SK-N-SH treated with all-trans-retinoic acid at 6 μM for 48 hours (cell line): ENCODE data around the gene PCAT7.
"Not testable (repeated sequence)": the region's sequence is repeated elsewhere in the genome, so short reads cannot be mapped to it uniquely, and the experiment has no call there.

Experiments used
- ATAC-seq: fragments of 200-7000 bp; cut with Tn5 transposase; 3 replicates; pipeline ENCODE4 v1.9.1; 2020; ENCODE audit warnings: mild to moderate bottlenecking, moderate library complexity
- ARNTL ChIP-seq: fragments of 450-650 bp; formaldehyde crosslinking; IDR thresholded peaks from 2 replicates; pipeline ENCODE4 v1.5.0; 2020; ENCODE audit warnings: low read depth, mild to moderate bottlenecking, moderate library complexity, borderline replicate concordance
- BACH2 ChIP-seq: fragments of 250-450 bp; sonication (Bioruptor Pico); IDR thresholded peaks from 2 replicates; pipeline ENCODE4 v1.9.0; 2021; ENCODE audit warnings: mild to moderate bottlenecking, borderline replicate concordance
- CREB5 ChIP-seq: fragments of 250-450 bp; sonication (Bioruptor Pico); IDR thresholded peaks from 2 replicates; pipeline ENCODE4 v1.5.1; 2020; ENCODE audit warnings: low read depth, mild to moderate bottlenecking, moderate library complexity
- CSDC2 ChIP-seq: fragments of 250-450 bp; sonication (Bioruptor Pico); IDR thresholded peaks from 2 replicates; pipeline ENCODE4 v1.5.0; 2020; ENCODE audit warnings: mild to moderate bottlenecking, moderate library complexity
- CSRNP3 ChIP-seq: fragments of 250-450 bp; sonication (Bioruptor Pico); IDR thresholded peaks from 2 replicates; pipeline ENCODE4 v1.5.1; 2021; ENCODE audit warnings: mild to moderate bottlenecking, moderate library complexity
- ESRRG ChIP-seq: fragments of 250-450 bp; sonication (Bioruptor Pico); IDR thresholded peaks from 2 replicates; pipeline ENCODE4 v1.6.1; 2021; ENCODE audit warnings: mild to moderate bottlenecking
- GLIS3 ChIP-seq: fragments of 250-450 bp; sonication (Bioruptor Pico); IDR thresholded peaks from 2 replicates; pipeline ENCODE4 v1.5.0; 2020; ENCODE audit warnings: mild to moderate bottlenecking, moderate library complexity
- ISL1 ChIP-seq: fragments of 250-450 bp; sonication (Bioruptor Pico); IDR thresholded peaks from 2 replicates; pipeline ENCODE4 v2.1.2; 2022; ENCODE audit warnings: mild to moderate bottlenecking, moderate library complexity
- OSR1 ChIP-seq: fragments of 250-450 bp; sonication (Bioruptor Pico); IDR thresholded peaks from 2 replicates; pipeline ENCODE4 v1.8.0; 2022; ENCODE audit warnings: moderate library complexity, mild to moderate bottlenecking, inconsistent platforms
- PATZ1 ChIP-seq: fragments of 250-450 bp; sonication (Bioruptor Pico); IDR thresholded peaks from 2 replicates; pipeline ENCODE4 v1.8.0; 2020; ENCODE audit warnings: mild to moderate bottlenecking, moderate library complexity, borderline replicate concordance
- POU6F1 ChIP-seq: fragments of 250-450 bp; sonication (Bioruptor Pico); IDR thresholded peaks from 2 replicates; pipeline ENCODE4 v1.8.0; 2021; ENCODE audit warnings: low read depth, mild to moderate bottlenecking, moderate library complexity, borderline replicate concordance
- PPARA ChIP-seq: fragments of 250-450 bp; sonication (Bioruptor Pico); IDR thresholded peaks from 2 replicates; pipeline ENCODE4 v1.5.0; 2020; ENCODE audit warnings: mild to moderate bottlenecking, borderline replicate concordance
- RARB ChIP-seq: fragments of 250-450 bp; sonication (Bioruptor Pico); IDR thresholded peaks from 2 replicates; pipeline ENCODE4 v1.8.0; 2021; ENCODE audit warnings: mild to moderate bottlenecking, moderate library complexity
- SNAI2 ChIP-seq: fragments of 250-450 bp; sonication (Bioruptor Pico); IDR thresholded peaks from 2 replicates; pipeline ENCODE4 v1.5.0; 2020; ENCODE audit warnings: mild to moderate bottlenecking, moderate library complexity
- TCF4 ChIP-seq: fragments of 250-450 bp; sonication (Bioruptor Pico); IDR thresholded peaks from 2 replicates; pipeline ENCODE4 v1.8.0; 2021; ENCODE audit warnings: mild to moderate bottlenecking, moderate library complexity, borderline replicate concordance
- TOX ChIP-seq: fragments of 250-450 bp; sonication (Bioruptor Pico); IDR thresholded peaks from 2 replicates; pipeline ENCODE4 v1.8.0; 2021; ENCODE audit warnings: mild to moderate bottlenecking, moderate library complexity, borderline replicate concordance
- TSHZ2 ChIP-seq: fragments of 250-450 bp; sonication (Bioruptor Pico); IDR thresholded peaks from 2 replicates; pipeline ENCODE4 v1.5.0; 2020; ENCODE audit warnings: mild to moderate bottlenecking, moderate library complexity
- ZFP3 ChIP-seq: fragments of 250-450 bp; sonication (Bioruptor Pico); IDR thresholded peaks from 2 replicates; pipeline ENCODE4 v1.5.0; 2020; ENCODE audit warnings: mild to moderate bottlenecking, moderate library complexity
- ZFP30 ChIP-seq: fragments of 450-650 bp; formaldehyde crosslinking; IDR thresholded peaks from 2 replicates; pipeline ENCODE4 v1.5.0; 2022; ENCODE audit warnings: mild to moderate bottlenecking, moderate library complexity
- ZNF565 ChIP-seq: fragments of 450-650 bp; formaldehyde crosslinking; conservative IDR thresholded peaks from 2 replicates; pipeline ENCODE4 v1.5.0; 2020; ENCODE audit warnings: low read depth, mild to moderate bottlenecking, moderate library complexity
- ZNF70 ChIP-seq: fragments of 450-650 bp; formaldehyde crosslinking; IDR thresholded peaks from 2 replicates; pipeline ENCODE4 v1.5.0; 2020; ENCODE audit warnings: mild to moderate bottlenecking, moderate library complexity
- ZNF8 ChIP-seq: fragments of 450-650 bp; formaldehyde crosslinking; IDR thresholded peaks from 2 replicates; pipeline ENCODE4 v1.5.0; 2020; ENCODE audit warnings: mild to moderate bottlenecking, moderate library complexity

Gene PCAT7

GRCh38 chr9:94588681-94589080, 33.8 kb downstream of the PCAT7 start (continued):
- TF ChIP-seq TCF4 (CRISPR knock-in tag), result no peak
- no peak for TF ChIP-seq BACH2 (CRISPR knock-in tag)
- TF ChIP-seq RARB (CRISPR knock-in tag), result no peak

- ATAC-seq, result not testable (repeated sequence)
These were observed 36.2 kb downstream of the PCAT7 start for GRCh38 chr9:94591046-94591545.

- no peak for TF ChIP-seq CSRNP3
- TF ChIP-seq TSHZ2 (CRISPR knock-in tag), result no peak
- TF ChIP-seq CSDC2 (CRISPR knock-in tag), result no peak
- no peak for TF ChIP-seq POU6F1 (CRISPR knock-in tag)
- no peak for TF ChIP-seq BACH2 (CRISPR knock-in tag)
- TF ChIP-seq OSR1 (CRISPR knock-in tag), result no peak
- TF ChIP-seq ARNTL (CRISPR knock-in tag), result no peak
- TF ChIP-seq GLIS3 (CRISPR knock-in tag), result no peak
- no peak for TF ChIP-seq ZFP3 (CRISPR knock-in tag)
- TF ChIP-seq ZNF70 (CRISPR knock-in tag), result no peak
- TF ChIP-seq ZFP30 (CRISPR knock-in tag), result no peak
- no peak for TF ChIP-seq ZNF565 (CRISPR knock-in tag)
- no peak for TF ChIP-seq PPARA (CRISPR knock-in tag)
- TF ChIP-seq ESRRG (CRISPR knock-in tag), result no peak
- TF ChIP-seq ISL1 (CRISPR knock-in tag), result no peak
- TF ChIP-seq PATZ1, result no peak
- no peak for TF ChIP-seq TCF4 (CRISPR knock-in tag)
- no peak for ATAC-seq
These were observed 37.0 kb downstream of the PCAT7 start for GRCh38 chr9:94591876-94592275.

- not testable (repeated sequence) for ATAC-seq
These were observed 37.8 kb downstream of the PCAT7 start for GRCh38 chr9:94592683-94593082.

- TF ChIP-seq ESRRG (CRISPR knock-in tag) (no peak), ZNF565 (CRISPR knock-in tag) (no peak), SNAI2 (CRISPR knock-in tag) (no peak), PPARA (CRISPR knock-in tag) (no peak), CREB5 (CRISPR knock-in tag) (no peak), ZNF8 (no peak), CSRNP3 (no peak), TOX (CRISPR knock-in tag) (no peak)
- no peak for ATAC-seq
These were observed 38.8 kb downstream of the PCAT7 start, which contains the start of gene FBP2 for GRCh38 chr9:94593459-94594345. Gene FBP2, minus strand, starts transcription at chr9:94593824. Its CDS starts 98 bp downstream, at chr9:94593726.
